HG03432 (cell line): Measurements from ENCODE around the gene SLC7A6.
A peak's percentile ranks its signal among the peaks of the same experiment; 100 is the strongest.

Experiments
- ATAC-seq: cut with Tn5 transposase; IDR thresholded peaks from one replicate; pipeline ENCODE4 v1.9.1; 2021; ENCODE audit warnings: mild to moderate bottlenecking, moderate library complexity; ENCODE audit not compliant: unreplicated experiment

SLC7A6 gene

DNA sequence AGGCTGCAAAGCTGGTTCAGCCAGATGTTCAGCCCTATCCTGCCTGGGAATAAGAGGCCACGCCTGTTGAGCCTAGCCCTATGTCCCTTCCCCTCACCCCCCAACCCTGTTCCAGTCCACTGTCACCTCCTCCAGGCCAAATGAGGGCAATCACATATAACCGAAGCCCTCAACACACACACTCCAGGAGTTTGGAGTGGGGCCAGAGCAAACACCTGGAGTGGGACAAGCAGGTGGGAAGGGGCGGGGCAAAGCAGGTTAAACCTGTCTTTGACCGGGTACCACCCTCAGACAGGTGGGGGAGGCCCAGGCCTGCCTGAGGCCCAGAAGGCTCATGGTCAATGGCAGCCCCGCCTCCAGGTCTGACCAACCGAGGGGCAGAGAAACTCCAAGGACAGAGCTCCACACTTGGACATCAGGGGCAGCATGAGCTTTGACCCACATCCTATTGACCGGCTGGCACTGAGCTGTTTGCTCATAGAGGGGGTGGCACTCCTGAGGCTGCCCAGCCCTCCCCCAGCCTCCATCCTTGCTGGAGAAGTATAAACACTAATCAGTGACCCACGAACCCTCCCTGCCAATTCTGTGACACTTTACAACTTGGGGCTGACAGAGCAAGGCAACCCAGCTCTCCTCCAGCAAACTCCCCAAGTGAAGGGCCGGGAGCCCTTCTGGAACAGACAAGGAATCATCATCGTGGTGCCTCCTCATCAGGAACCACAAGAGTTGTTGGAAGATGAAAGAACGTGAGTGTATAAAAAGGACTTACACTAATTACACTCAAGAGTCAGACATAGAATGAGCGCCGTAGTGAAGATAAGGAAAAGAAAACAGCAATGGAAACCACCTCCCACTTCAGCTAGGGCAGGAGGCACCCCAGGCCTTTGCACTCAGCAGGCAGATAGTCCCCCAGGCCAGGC lies 29.9 kb upstream of the SLC7A6 start:
- ATAC-seq = no peak

DNA sequence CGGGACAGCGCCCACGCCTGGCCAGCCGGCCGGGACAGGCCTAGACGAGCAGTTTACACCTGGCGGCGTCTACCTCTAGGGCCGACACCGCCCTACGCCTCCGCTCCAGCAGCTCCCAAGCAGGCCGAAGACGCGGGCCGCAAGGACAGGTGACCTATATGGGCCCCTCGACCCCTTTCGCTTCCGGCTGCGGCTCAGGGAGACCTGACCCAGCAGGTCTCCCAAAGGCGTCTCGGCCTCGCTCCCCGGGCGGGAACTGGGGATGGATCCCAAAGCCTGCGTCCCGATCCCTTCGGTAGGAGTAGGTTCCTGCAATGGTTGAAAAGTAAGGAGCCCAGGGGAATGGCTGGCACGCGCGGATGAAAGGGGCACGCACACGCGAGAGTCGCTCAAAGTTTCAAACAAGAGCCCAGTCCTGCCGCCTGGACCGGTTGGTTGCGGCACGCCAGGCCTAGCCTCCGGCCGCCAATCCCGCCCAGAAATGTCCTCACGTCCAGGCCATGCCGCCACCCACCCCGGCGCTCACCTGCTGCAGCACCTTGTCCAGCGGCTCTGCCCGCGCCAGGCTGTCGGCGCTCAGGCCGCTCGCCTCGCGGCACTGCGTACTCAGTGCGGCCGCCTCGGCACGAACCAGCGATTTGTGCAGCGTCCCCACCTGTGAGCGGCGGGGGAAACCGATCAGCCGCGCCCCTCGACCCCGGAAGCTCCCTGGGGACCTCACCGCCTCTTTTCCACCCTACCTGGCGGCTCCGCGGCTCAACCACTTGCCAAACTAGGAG lies 29.0 kb upstream of the SLC7A6 start:
- no peak for ATAC-seq

GRCh38 chr16:68235887-68236136 lies 28.5 kb upstream of the SLC7A6 start, which contains the start of gene ESRP2:
TSS of gene ESRP2 (minus strand) at chr16:68236127. CDS start at chr16:68236045, 82 bp downstream.
- ATAC-seq = no peak

DNA sequence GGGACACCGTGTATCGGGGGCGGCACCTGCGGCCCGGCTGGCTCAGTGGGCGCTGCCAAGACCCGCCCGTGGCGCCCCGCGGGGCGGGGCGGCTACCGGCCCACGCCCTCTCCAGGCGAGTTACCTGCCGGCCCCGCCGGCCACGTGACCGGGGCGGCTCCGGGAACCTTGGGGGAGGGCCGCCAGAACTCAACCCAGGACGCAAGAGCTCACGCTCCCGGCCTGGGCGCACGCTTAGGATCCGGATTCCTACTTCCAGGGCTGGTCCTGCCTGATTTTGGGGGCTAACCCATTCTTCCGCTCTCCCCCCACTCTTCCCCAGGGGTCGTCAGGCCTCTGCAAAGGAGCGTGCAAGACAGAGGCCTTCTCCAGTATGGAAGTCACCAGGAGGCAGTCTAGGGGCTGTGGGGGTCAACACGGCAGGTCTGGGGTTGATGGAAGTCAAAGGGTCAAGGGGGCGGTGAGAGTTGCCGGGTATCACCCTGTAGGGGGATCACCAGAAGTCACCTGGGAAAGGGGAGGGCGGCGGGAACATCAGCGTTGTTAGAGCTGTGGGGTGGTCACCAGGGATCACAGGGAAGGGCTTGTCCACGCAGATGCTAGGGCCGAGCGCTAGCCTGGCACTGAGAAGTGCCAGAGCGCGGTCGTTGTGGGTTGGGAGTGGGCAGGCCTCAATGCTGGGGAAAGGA lies 28.0 kb upstream of the SLC7A6 start:
- no peak for ATAC-seq

DNA sequence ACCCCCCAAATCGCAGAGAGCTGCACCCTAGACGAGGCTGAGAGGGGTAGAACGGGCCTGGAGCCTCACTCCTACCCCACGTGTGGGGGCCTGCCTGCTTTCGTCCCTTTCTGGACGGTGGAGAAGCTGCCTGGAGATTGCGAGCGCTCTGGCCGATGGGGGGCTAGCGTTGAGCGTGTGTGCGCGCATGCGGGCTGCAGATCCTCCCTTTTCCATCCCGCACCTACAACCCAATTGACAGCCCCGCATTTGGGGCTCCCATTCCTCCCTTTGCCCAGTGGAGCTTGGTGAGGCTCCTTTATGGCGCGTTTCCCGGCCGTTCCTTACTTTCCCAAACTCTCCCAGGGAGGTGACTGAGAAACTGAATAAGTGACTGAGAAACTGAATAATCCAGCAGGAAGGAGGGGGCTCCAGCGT lies 27.5 kb upstream of the SLC7A6 start:
- ATAC-seq = no peak

DNA sequence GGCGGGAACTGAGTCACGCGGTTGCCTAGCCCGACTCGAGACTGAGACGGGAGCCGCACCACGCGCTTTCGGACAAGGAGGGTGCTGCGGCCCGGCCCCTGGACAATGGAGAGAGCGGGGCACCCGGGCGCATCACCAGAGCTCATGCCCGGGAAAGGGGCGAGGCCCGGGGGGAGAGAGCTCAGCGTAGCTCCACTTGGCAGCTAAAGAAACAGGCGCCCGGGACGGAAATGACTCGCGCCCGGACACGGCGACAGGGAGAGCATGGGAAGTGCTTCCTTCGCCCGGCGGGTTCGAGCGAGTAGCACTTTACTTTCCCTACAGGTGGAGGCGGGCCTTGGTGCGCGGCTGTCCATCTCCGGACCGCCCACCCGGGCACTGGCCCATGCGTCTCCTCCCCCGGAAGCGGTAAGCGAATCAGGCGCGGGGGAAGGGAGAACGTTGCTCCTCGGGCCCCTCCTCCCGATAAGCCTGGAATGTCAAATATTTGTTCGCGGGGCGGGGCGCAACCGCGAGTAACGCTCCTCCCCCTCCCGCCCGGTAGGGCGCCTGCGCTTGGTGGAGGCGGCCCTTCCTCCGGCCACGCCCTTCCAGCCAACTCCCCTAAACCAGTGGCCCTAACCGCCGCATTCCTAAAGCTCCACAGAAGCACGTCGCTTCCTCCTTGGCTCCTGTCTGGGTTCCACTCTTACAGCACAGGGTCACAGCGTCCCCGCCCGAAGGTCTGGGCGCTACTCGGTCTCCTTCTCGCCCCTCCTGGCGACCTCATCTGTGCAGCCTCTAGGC lies 26.9 kb upstream of the SLC7A6 start:
- ATAC-seq = peak; percentile 84

GRCh38 chr16:68238029-68238345 lies 26.3 kb upstream of the SLC7A6 start:
- ATAC-seq = peak; percentile 18

DNA sequence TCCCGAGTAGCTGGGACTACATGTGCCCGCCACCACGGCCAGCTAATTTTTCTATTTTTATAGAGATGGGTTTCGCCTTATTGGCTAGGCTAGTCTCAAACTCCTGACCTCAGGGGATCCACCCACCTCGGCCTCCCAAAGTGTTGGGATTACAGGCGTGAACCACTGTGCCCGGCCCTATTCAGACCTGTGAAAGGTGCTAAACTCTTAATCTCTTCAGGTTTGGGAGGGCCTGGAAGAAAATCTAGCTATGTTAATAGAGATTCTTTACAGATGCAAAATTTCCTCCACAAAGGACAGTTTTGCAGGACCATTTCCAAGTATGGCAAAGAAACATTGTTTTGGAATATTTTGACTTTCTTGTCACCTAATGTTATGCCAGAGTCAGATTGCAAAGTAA lies 22.2 kb upstream of the SLC7A6 start:
- ATAC-seq = no peak

- ATAC-seq = no peak
These were observed 21.1 kb upstream of the SLC7A6 start for GRCh38 chr16:68242926-68243858.

DNA sequence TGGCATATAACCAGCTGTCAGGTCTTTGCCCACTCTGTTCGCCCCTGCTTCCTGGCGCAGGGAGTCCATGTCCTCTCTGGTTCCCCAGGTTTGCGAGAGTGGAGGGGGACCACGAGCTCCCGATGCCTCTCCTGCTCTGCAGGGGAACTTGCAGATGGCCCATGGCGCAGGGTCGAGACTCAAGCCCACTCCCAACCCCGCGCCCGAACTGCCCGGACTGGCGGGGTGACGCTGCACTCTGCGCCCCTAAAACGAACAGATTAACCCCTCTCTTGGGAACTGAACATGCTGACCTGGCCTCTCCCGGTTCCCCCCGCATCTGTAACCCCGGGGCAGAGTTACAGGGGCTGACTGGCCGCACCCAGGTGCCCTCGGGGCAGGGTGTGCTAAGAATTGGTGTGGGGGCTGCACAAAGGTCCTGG lies 19.8 kb upstream of the SLC7A6 start:
- no peak for ATAC-seq

DNA sequence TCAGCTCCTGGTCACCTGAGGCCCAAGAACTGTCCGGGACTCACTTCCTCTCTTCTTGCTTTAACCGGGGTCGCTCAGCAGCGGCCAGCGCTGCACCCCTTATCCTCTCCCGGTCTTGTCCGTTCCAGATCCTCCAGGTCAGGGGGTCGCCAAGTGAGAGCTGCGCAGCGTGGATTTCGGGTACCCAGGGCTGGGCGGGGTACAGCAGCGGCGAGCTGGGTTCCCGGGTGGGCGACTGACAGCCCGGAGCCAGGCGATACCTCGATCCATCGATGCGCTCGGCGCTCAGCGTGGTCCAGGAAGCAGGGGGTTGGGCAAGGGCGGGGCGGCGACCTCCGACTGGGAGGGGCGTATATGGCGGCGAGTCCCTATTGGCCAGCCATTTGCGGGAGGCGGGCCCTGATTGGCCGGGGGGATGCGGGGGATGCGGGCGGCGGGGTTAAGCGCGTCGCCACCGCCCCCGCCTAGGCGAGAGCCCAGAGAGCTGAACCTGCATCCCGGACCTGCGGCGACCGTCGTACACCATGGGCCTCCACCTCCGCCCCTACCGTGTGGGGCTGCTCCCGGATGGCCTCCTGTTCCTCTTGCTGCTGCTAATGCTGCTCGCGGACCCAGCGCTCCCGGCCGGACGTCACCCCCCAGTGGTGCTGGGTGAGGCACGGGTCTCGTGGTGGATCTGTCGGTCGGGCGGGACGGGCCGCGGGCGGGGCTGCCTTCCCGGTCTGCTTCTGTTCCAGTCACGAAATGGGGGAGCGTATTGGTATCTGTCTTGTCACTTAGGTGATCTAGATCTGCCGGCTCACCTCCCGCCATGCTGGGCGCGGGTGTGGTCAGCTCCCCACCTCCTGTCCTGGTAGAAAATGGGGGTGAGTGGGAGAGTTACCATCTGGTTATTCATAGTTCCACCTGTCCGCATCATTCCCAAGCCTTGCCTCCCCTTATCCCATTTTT lies 19.1 kb upstream of the SLC7A6 start, which contains the start of gene PLA2G15:
Gene PLA2G15, plus strand, starts transcription at position 471 of the 951 bp plus-strand sequence. Its CDS starts 54 bp downstream, at position 525.
- ATAC-seq = peak; percentile 83

- no peak for ATAC-seq
These were observed 18.2 kb upstream of the SLC7A6 start for GRCh38 chr16:68246121-68246520.

DNA sequence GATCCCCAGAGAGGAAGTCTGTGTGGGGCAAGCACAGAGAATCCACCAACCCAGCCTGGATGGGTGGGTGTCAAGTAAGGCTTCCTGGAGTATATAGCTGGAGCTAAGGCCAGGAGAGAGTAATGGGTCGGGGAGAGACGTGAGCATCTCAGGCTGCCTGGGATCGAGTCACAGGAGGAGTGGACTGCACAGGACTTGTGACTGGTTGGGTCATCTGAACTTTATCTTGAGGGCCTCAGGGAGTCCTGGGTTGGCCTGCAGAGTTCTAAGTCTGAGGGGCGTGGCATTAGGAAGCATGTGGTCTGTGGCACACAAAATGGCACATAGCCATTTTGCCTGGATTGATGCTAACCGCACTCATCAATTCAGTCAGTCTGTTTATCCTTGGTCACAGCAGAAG lies 17.7 kb upstream of the SLC7A6 start:
- no peak for ATAC-seq

- ATAC-seq = no peak
These were observed 16.9 kb upstream of the SLC7A6 start for GRCh38 chr16:68247400-68247799.

DNA sequence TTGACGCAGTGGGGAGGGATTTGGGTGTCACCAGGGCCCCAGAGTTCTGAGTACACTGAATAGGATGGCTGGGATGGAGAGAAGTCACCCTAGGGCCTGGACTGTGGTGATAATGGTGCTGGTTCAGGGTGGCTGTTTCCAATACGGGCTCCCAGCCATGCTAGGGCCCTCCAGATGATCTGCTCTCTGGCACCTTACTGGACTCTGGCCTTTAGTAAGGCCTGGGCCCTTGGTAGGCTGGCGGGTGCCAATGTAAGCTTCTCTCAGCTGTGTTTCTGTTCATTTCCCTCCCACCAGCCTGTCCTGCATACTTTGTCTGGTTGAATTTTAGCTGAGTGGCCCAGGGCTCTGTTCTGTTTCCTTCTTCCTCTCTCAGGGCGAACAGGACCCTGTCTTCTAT lies 16.4 kb upstream of the SLC7A6 start:
- ATAC-seq = no peak

- no peak for ATAC-seq
These were observed 15.0 kb upstream of the SLC7A6 start for GRCh38 chr16:68249371-68249770.

- ATAC-seq = no peak
These were observed 13.4 kb upstream of the SLC7A6 start for GRCh38 chr16:68250951-68251350.

DNA sequence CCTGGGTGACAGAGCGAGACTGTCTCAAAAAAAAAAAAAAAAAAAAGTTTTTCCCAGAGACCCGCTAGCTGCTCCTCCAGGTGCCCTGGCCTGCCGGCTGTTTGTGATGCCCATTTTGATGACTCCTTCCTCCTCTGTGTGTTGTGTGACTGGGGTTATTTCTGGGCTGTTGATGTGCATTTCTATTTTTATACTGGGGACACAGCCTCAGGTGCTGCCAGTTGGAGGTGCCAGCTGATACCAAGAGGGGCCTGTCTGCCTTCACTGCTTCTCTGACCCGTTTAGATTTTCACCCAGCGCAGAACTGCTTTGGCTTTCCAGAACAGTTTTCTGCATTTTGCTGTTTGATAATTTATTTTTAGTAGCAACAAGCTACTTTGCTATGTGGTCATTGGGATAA lies 12.5 kb upstream of the SLC7A6 start:
- no peak for ATAC-seq

- ATAC-seq = no peak
These were observed 11.9 kb upstream of the SLC7A6 start for GRCh38 chr16:68252383-68252782.
